Loucy (cell line): Measurements from ENCODE around the gene GNAL.

ENCODE experiments used
- H2AFZ ChIP-seq: fragments of 200-600 bp; sonication (generic); 2 replicates; pipeline ENCODE4 v1.6.0; 2016; ENCODE audit warnings: antibody characterized with exemption, mild to moderate bottlenecking, low read length, moderate library complexity
- H3F3A ChIP-seq: fragments of 200-600 bp; 2 replicates; pipeline ENCODE4 v1.6.0; 2016; ENCODE audit warnings: antibody characterized with exemption, low read depth, mild to moderate bottlenecking
- H3K27me3 ChIP-seq: fragments of 200-600 bp; sonication (generic); 2 replicates; pipeline ENCODE4 v1.6.1; 2014; ENCODE audit warnings: low read length, mild to moderate bottlenecking; ENCODE audit not compliant: insufficient read depth, poor library complexity, severe bottlenecking
- H3K36me3 ChIP-seq: fragments of 200-600 bp; sonication (generic); 2 replicates; pipeline ENCODE4 v1.6.1; 2016; ENCODE audit warnings: low read length; ENCODE audit not compliant: insufficient read depth
- H3K4me1 ChIP-seq: fragments of 200-600 bp; sonication (generic); 2 replicates; pipeline ENCODE4 v1.5.1; 2014; ENCODE audit warnings: low read length, mild to moderate bottlenecking; ENCODE audit not compliant: insufficient read depth, poor library complexity, severe bottlenecking
- H3K4me2 ChIP-seq: fragments of 200-600 bp; sonication (generic); 2 replicates; pipeline ENCODE4 v1.6.0; 2014; ENCODE audit warnings: antibody characterized with exemption, low read length, low read depth, mild to moderate bottlenecking; ENCODE audit not compliant: poor library complexity, severe bottlenecking
- H3K4me3 ChIP-seq: fragments of 200-600 bp; sonication (generic); 2 replicates; pipeline ENCODE4 v1.5.1; 2014; ENCODE audit warnings: low read length, mild to moderate bottlenecking, mixed read lengths; ENCODE audit not compliant: poor library complexity, severe bottlenecking
- H3K79me2 ChIP-seq: fragments of 200-600 bp; sonication (generic); 2 replicates; pipeline ENCODE4 v1.6.1; 2014; ENCODE audit warnings: low read length; ENCODE audit not compliant: insufficient read depth
- H3K9ac ChIP-seq: fragments of 200-600 bp; sonication (generic); 2 replicates; pipeline ENCODE4 v1.6.0; 2014; ENCODE audit warnings: mild to moderate bottlenecking, low read depth, low read length, moderate library complexity; ENCODE audit not compliant: poor library complexity, severe bottlenecking
- H3K9me2 ChIP-seq: fragments of 200-600 bp; sonication (generic); replicated peaks from 2 replicates; pipeline ENCODE4 v1.6.1; 2016; ENCODE audit warnings: low read depth, low read length, mixed read lengths
- H3K9me3 ChIP-seq: fragments of 200-600 bp; sonication (generic); 2 replicates; pipeline ENCODE4 v1.6.1; 2014; ENCODE audit warnings: mild to moderate bottlenecking, antibody characterized with exemption, low read length, low read depth; ENCODE audit not compliant: insufficient read depth
- H4K20me1 ChIP-seq: fragments of 200-600 bp; sonication (generic); 2 replicates; pipeline ENCODE4 v1.6.0; 2014; ENCODE audit warnings: antibody characterized with exemption, low read length, mild to moderate bottlenecking; ENCODE audit not compliant: insufficient read depth, poor library complexity, severe bottlenecking
- CTCF ChIP-seq: fragments of 200-600 bp; sonication (generic); conservative IDR thresholded peaks from 2 replicates; pipeline ENCODE4 v1.5.1; 2014; ENCODE audit warnings: mild to moderate bottlenecking, antibody characterized with exemption, low read length
- EZH2phosphoT487 ChIP-seq: fragments of 200-600 bp; IDR thresholded peaks from 2 replicates; pipeline ENCODE4 v1.6.1; 2018; ENCODE audit warnings: antibody characterized with exemption, mild to moderate bottlenecking, moderate library complexity, borderline replicate concordance

The GNAL gene

GRCh38 chr18:11767329-11767728, 78.3 kb downstream of the GNAL start:
- Histone ChIP-seq H4K20me1 (no peaks in the 10 kb centered on the region), H3K4me3 (no peak overlapping the region), H3K9ac (no peak overlapping the region), H3K79me2 (no peaks in the 10 kb centered on the region), H3K9me3 (no peaks in the 10 kb centered on the region), H3K36me3 (no peaks in the 10 kb centered on the region), H3F3A (no peaks in the 10 kb centered on the region), H3K4me2 (no peak overlapping the region), H3K4me1 (no peaks in the 10 kb centered on the region), H3K27me3 (no peaks in the 10 kb centered on the region), H2AFZ (no peak overlapping the region), H3K9me2 (no peaks in the 10 kb centered on the region)
- TF ChIP-seq CTCF: no peak
- TF ChIP-seq EZH2phosphoT487: no peak

GRCh38 chr18:11767935-11768334, 78.9 kb downstream of the GNAL start:
- Histone ChIP-seq H2AFZ (no peak overlapping the region), H3K9me2 (no peaks in the 10 kb centered on the region), H3K36me3 (no peaks in the 10 kb centered on the region), H3K9ac (no peak overlapping the region), H3K9me3 (no peaks in the 10 kb centered on the region), H3F3A (no peaks in the 10 kb centered on the region), H3K4me1 (no peaks in the 10 kb centered on the region), H3K4me3 (no peak overlapping the region), H3K27me3 (no peaks in the 10 kb centered on the region), H4K20me1 (no peaks in the 10 kb centered on the region), H3K4me2 (no peak overlapping the region), H3K79me2 (no peaks in the 10 kb centered on the region)
- TF ChIP-seq CTCF (no peak), EZH2phosphoT487 (no peak)

- Histone ChIP-seq H4K20me1 (no peaks in the 10 kb centered on the region), H3F3A (no peaks in the 10 kb centered on the region), H3K9me3 (no peaks in the 10 kb centered on the region), H3K4me2 (no peak overlapping the region), H3K4me1 (no peaks in the 10 kb centered on the region), H3K9me2 (no peaks in the 10 kb centered on the region), H2AFZ (no peak overlapping the region), H3K4me3 (no peak overlapping the region), H3K79me2 (no peaks in the 10 kb centered on the region), H3K27me3 (no peaks in the 10 kb centered on the region), H3K36me3 (no peaks in the 10 kb centered on the region), H3K9ac (no peak overlapping the region)
- TF ChIP-seq EZH2phosphoT487 (no peak), CTCF (no peak)
Observed at GRCh38 chr18:11775436-11776174, 86.5 kb downstream of the GNAL start.
